ENCODE results near the gene RPS2. TPM values are rescaled to one million over a fixed set of nuclear protein-coding genes. Genes with fewer than 3 reads are reported as not detected.

RPS2 gene
- total and polyA plus RNA-seq, 10 donors: 1,930 to 6,006 (median 2,352) TPM

DNA sequence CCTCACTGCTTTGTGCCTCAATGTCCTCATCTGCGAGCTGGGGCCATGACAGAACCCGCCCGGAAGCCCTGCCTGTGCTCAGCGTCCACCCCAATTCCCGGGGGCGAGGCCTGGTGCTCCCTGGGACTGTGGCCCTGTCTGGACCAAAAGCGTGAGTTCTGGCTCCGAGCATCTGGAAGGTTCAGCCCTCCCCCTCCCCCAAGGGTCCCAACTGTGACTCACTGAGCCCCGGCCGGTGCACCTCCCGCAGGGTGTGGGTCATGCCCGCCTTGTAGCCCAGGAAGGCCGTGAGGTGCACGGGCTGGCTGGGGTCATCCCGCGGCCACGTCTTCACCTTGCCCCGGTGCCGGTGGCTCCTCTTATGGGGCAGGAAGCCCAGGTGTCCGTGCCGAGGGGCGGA lies 10.9 kb downstream of the RPS2 start:
- no peaks in the 10 kb centered on the region for H3K36me3 ChIP-seq
- H3K4me1 ChIP-seq: peaks cover 0 to 5% (median 2%) of the 10 kb centered on the region in 6 donors
- peaks cover 0 to 10% (median 0%) of the 10 kb centered on the region in 7 donors for H3K27me3 ChIP-seq (replicated peaks in 1 of 7)
- no peaks in the 10 kb centered on the region for H3K9me3 ChIP-seq
- no peak overlapping the region for H3K4me3 ChIP-seq
- TF ChIP-seq CTCF (IDR thresholded peaks at IDR 0.05 in 8 of 11, conservative IDR thresholded peaks at IDR 0.05 in 3 of 11) (no peak), POLR2AphosphoS5 (IDR thresholded peaks at IDR 0.05) (no peak), POLR2A (IDR thresholded peaks at IDR 0.05) (no peak)
- H3K27ac ChIP-seq: no peak overlapping the region
- WGBS, 5 donors: 83 to 90% (median 88%) methylated on average over 22 of the region's 22 CpGs
- intact Hi-C loops (cut with DNase I; ENCODE audit: low total_unique reads): no loop called here
- DNase-seq: peak; percentile 69

- Histone ChIP-seq H3K9me3 (no peaks in the 10 kb centered on the region), H3K4me1 (no peaks in the 10 kb centered on the region), H3K27me3 (replicated peaks in 1 of 7) (peaks cover 0 to 10% (median 0%) of the 10 kb centered on the region in 7 donors), H3K4me3 (no peak overlapping the region), H3K36me3 (no peaks in the 10 kb centered on the region), H3K27ac (no peak overlapping the region)
- intact Hi-C loops (cut with DNase I; ENCODE audit: low total_unique reads): no loop called here
- no peak for DNase-seq
- TF ChIP-seq POLR2A (IDR thresholded peaks at IDR 0.05) (no peak), POLR2AphosphoS5 (IDR thresholded peaks at IDR 0.05) (no peak), CTCF (IDR thresholded peaks at IDR 0.05 in 8 of 11, conservative IDR thresholded peaks at IDR 0.05 in 3 of 11) (no peak)
- WGBS, 5 donors: 77 to 89% (median 88%) methylated on average over 6 to 19 of the region's 19 CpGs
Measured at GRCh38 chr16:1950559-1950958, 14.1 kb downstream of the RPS2 start.

DNA sequence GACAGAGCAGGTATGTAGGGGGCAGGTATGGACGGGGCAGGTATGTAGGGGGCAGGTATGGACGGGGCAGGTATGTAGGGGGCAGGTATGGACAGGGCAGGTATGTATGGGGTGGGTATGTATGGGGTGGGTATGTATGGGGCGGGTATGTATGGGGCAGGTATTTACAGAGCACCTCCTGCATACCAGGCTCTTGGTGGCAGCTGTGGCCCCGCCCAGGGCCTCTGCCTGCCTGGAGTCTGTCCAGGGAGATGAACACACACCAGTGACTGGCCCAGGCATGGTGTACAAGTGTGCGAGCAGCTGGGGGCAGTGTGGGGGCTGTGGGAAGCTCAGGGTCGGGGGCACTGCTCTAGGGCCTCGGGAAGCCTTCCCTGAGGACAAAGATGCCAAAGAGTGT lies 14.6 kb downstream of the RPS2 start:
- H3K27me3 ChIP-seq (replicated peaks in 1 of 7): peaks cover 0 to 9% (median 0%) of the 10 kb centered on the region in 7 donors
- no peaks in the 10 kb centered on the region for H3K4me1 ChIP-seq
- no peak for DNase-seq
- no peak overlapping the region for H3K4me3 ChIP-seq
- H3K36me3 ChIP-seq: no peaks in the 10 kb centered on the region
- TF ChIP-seq POLR2AphosphoS5 (IDR thresholded peaks at IDR 0.05) (no peak), CTCF (IDR thresholded peaks at IDR 0.05 in 8 of 11, conservative IDR thresholded peaks at IDR 0.05 in 3 of 11) (no peak)
- no peak overlapping the region for H3K27ac ChIP-seq
- H3K9me3 ChIP-seq: no peaks in the 10 kb centered on the region
- intact Hi-C loops (cut with DNase I; ENCODE audit: low total_unique reads): no loop called here
- WGBS, 5 donors: 72 to 85% (median 76%) methylated on average over 7 of the region's 7 CpGs

DNA sequence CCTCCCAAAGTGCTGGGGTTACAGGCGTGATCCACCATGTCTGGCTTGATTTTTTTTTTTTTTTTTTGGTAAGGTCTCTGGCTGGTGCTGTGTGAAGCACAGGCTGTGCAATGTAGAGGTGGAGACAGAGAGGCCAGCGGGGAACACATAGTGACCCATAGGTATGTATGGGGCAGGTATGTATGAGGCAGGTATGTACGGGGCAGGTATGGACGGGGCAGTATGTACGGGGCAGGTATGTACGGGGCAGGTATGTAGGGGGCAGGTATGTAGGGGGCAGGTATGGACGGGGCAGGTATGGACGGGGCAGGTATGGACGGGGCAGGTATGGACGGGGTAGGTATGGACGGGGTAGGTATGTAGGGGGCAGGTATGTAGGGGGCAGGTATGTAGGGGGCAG lies 15.1 kb downstream of the RPS2 start:
- 91 to 97% (median 95%) methylated on average over 10 to 11 of the region's 11 CpGs for WGBS, 5 donors
- DNase-seq: no peak
- TF ChIP-seq POLR2A (IDR thresholded peaks at IDR 0.05) (no peak), CTCF (IDR thresholded peaks at IDR 0.05 in 8 of 11, conservative IDR thresholded peaks at IDR 0.05 in 3 of 11) (no peak), POLR2AphosphoS5 (IDR thresholded peaks at IDR 0.05) (no peak)
- H3K4me3 ChIP-seq: no peak overlapping the region
- no peak overlapping the region for H3K27ac ChIP-seq
- intact Hi-C loops (cut with DNase I; ENCODE audit: low total_unique reads): no loop called here
- no peaks in the 10 kb centered on the region for H3K4me1 ChIP-seq
- no peaks in the 10 kb centered on the region for H3K36me3 ChIP-seq
- peaks cover 0 to 4% (median 0%) of the 10 kb centered on the region in 7 donors for H3K27me3 ChIP-seq (replicated peaks in 1 of 7)
- H3K9me3 ChIP-seq: no peaks in the 10 kb centered on the region
